ENCODE data around the gene LCLAT1. TPM values are rescaled to one million over a fixed set of nuclear protein-coding genes. Genes with fewer than 3 reads are reported as not detected.

Gene LCLAT1
- total RNA-seq, 2 donors from 2014 or later: 13.4 to 13.8 TPM

- no peak for DNase-seq
- no peak for ATAC-seq
- intact Hi-C loops (cut with DNase I): no loop called here
Measured at GRCh38 chr2:30647752-30648457, 200.9 kb downstream of the LCLAT1 start.

- ATAC-seq: no peak
- intact Hi-C loops (cut with DNase I): no loop called here
Measured at GRCh38 chr2:30649278-30649677, 202.2 kb downstream of the LCLAT1 start.

GRCh38 chr2:30649828-30650227 is 202.8 kb downstream of the LCLAT1 start:
- ATAC-seq (no peak), DNase-seq (no peak)
- intact Hi-C loops (cut with DNase I): no loop called here

More at GRCh38 chr2:30649278-30649677, 202.2 kb downstream of the LCLAT1 start:
- DNase-seq: no peak

- DNase-seq (no peak), ATAC-seq (no peak)
- intact Hi-C loops (cut with DNase I): no loop called here
Measured at GRCh38 chr2:30652271-30652915, 205.3 kb downstream of the LCLAT1 start.

- DNase-seq (no peak), ATAC-seq (peak; percentile 61 to 64)
- intact Hi-C loops (cut with DNase I): no loop called here
Measured at GRCh38 chr2:30653847-30654246, 206.8 kb downstream of the LCLAT1 start.

GRCh38 chr2:30654404-30654803 is 207.4 kb downstream of the LCLAT1 start:
- DNase-seq: no peak
- ATAC-seq: no peak
- intact Hi-C loops (cut with DNase I): no loop called here

- intact Hi-C loops (cut with DNase I): no loop called here
- ATAC-seq: no peak
- DNase-seq: no peak
Measured at GRCh38 chr2:30655211-30655610, 208.2 kb downstream of the LCLAT1 start.

GRCh38 chr2:30655660-30656059 is 208.6 kb downstream of the LCLAT1 start:
- ATAC-seq: peak in 1 of 2 donors; percentile 69
- intact Hi-C loops (cut with DNase I): no loop called here

GRCh38 chr2:30656079-30656478 is 209.0 kb downstream of the LCLAT1 start:
- intact Hi-C loops (cut with DNase I): no loop called here
- ATAC-seq: peak in 1 of 2 donors; percentile 29
- no peak for DNase-seq

More at GRCh38 chr2:30655660-30656059, 208.6 kb downstream of the LCLAT1 start:
- no peak for DNase-seq

- intact Hi-C loops (cut with DNase I): no loop called here
- ATAC-seq (no peak), DNase-seq (no peak)
Measured at GRCh38 chr2:30661173-30662107, 214.4 kb downstream of the LCLAT1 start.

- no peak for DNase-seq
- no peak for ATAC-seq
- intact Hi-C loops (cut with DNase I): no loop called here
Measured at GRCh38 chr2:30662268-30663131, 215.5 kb downstream of the LCLAT1 start.

- DNase-seq (no peak), ATAC-seq (no peak)
- intact Hi-C loops (cut with DNase I): no loop called here
Measured at GRCh38 chr2:30663321-30663720, 216.3 kb downstream of the LCLAT1 start.

GRCh38 chr2:30663806-30664205 is 216.8 kb downstream of the LCLAT1 start:
- DNase-seq (no peak), ATAC-seq (no peak)
- intact Hi-C loops (cut with DNase I): no loop called here

GRCh38 chr2:30664761-30665358 is 217.8 kb downstream of the LCLAT1 start:
- intact Hi-C loops (cut with DNase I): no loop called here
- ATAC-seq: peak in 1 of 2 donors; percentile 65
- no peak for DNase-seq

GRCh38 chr2:30665761-30666265 is 218.8 kb downstream of the LCLAT1 start:
- ATAC-seq: peak in 1 of 2 donors; percentile 7
- intact Hi-C loops (cut with DNase I): no loop called here

GRCh38 chr2:30666266-30666874 is 219.3 kb downstream of the LCLAT1 start:
- DNase-seq (no peak), ATAC-seq (peak; percentile 50 to 91)
- intact Hi-C loops (cut with DNase I): no loop called here

More at GRCh38 chr2:30665761-30666265, 218.8 kb downstream of the LCLAT1 start:
- DNase-seq: no peak

- no peak for ATAC-seq
- DNase-seq: no peak
- intact Hi-C loops (cut with DNase I): no loop called here
Measured at GRCh38 chr2:30670453-30670852, 223.4 kb downstream of the LCLAT1 start.

- no peak for ATAC-seq
- intact Hi-C loops (cut with DNase I): no loop called here
Measured at GRCh38 chr2:30673127-30673526, 226.1 kb downstream of the LCLAT1 start.

More at GRCh38 chr2:30673127-30673526, 226.1 kb downstream of the LCLAT1 start:
- DNase-seq: no peak

All from left cardiac atrium (tissue), 4 donors.